Cardiac fibroblast (primary cell): ENCODE measurements around the gene STARD9.

Experiments
- DNase-seq, 2 donors: peaks; one replicate each; pipeline versions ENCODE4 v3.0.0 to v3.0.0-alpha.2; 2010; ENCODE audit warnings: low read depth in 2 of 2
- H3K4me3 ChIP-seq, 2 donors: replicated peaks in 1 of 2; 1 replicate in 1 of 2; 2 replicates in 1 of 2; pipeline ENCODE4 v1.5.1; 2011; ENCODE audit warnings: low read depth in 2 of 2, low read length in 2 of 2, mild to moderate bottlenecking in 2 of 2, moderate library complexity in 1 of 2
- TF ChIP-seq, protein P1 (sequence below): IDR thresholded peaks from one replicate; pipeline ENCODE4 v1.5.1; 2011; ENCODE audit warnings: low read depth, mild to moderate bottlenecking, low read length, inconsistent platforms

STARD9 gene

DNA sequence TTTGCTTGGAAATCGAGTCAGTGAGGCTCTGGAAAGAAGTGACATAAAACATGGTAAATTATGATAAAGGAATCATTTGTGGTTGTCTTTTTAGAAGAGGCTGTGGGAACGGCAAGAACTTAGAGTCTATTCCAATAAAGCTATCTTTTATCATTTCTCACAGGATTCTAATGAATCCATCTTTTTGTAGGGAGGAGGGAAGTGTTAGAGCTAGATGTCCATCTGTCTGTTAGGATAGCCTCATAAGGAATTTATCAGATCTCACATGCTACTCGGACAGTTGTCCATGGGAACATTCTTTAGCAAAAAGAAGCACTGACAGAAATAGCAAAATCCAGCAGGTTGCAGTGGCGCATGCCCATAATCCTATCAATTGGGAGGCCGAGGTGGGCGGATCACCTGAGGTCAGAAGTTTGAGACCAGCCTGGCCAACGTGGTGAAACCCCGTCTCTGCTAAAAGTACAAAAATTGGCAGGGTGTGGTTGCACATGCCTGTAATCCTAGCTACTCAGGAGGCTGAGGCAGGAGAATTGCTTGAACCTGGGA is 37.0 kb downstream of the STARD9 start:
- no peak for DNase-seq
- no peak overlapping the region for H3K4me3 ChIP-seq
- TF ChIP-seq, protein P1, sequence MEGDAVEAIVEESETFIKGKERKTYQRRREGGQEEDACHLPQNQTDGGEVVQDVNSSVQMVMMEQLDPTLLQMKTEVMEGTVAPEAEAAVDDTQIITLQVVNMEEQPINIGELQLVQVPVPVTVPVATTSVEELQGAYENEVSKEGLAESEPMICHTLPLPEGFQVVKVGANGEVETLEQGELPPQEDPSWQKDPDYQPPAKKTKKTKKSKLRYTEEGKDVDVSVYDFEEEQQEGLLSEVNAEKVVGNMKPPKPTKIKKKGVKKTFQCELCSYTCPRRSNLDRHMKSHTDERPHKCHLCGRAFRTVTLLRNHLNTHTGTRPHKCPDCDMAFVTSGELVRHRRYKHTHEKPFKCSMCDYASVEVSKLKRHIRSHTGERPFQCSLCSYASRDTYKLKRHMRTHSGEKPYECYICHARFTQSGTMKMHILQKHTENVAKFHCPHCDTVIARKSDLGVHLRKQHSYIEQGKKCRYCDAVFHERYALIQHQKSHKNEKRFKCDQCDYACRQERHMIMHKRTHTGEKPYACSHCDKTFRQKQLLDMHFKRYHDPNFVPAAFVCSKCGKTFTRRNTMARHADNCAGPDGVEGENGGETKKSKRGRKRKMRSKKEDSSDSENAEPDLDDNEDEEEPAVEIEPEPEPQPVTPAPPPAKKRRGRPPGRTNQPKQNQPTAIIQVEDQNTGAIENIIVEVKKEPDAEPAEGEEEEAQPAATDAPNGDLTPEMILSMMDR, result no peak

DNA sequence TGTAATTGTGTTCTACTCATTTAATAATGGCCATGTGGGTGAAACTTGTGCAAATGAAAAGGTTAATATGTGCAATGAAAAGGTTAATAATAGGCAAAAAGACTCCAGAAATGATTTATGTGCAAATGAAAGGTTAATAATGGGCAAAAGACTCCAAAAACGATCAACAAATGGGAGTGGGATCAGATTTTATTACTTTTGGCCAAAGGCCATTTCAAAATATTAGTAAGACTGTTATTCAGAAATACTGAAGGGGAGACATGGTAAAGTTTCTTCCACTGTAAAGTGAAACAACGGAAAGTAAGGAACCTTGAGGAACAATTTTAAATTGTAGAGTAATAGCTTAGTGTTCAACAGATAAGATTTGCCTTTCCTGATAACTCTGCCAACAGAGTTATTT is 40.7 kb downstream of the STARD9 start:
- H3K4me3 ChIP-seq, result no peak overlapping the region
- no peak for DNase-seq
- TF ChIP-seq, protein P1, result no peak

DNA sequence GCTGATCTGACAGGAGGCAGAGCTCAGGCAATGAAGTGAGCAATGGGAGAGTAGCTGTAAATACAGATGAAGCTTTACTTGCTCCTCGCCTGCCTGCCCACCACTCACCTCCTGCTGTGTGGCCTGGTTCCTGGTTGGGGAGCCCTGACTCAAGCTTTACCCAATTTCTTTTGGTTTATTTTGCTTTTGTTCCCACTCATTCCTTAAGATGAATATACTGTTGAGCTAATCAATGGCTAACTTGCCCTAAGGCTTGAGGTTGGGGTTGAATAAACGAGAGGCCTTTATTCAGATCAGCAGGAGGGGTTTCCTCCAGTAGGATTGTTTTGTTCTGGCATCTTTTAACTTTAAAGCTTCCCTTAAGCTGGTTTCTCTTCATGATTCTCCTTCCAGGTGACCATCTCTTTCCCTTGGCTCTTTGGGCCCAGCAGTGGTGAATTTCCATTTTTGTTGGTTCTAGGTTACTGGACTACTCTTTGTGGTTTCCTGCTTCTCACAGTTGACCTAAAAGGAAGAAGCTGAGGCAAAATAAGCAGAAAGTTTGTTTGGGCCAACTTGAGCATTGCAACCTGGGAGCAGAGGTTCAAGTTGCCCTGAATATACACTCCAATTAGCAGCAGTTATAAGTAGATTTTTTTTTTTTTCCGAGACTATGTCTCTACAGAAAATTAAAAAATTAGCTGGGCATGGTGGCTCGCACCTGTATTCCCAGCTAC is 44.4 kb downstream of the STARD9 start:
- H3K4me3 ChIP-seq, result no peak overlapping the region
- no peak for DNase-seq
- TF ChIP-seq, protein P1, result no peak

DNA sequence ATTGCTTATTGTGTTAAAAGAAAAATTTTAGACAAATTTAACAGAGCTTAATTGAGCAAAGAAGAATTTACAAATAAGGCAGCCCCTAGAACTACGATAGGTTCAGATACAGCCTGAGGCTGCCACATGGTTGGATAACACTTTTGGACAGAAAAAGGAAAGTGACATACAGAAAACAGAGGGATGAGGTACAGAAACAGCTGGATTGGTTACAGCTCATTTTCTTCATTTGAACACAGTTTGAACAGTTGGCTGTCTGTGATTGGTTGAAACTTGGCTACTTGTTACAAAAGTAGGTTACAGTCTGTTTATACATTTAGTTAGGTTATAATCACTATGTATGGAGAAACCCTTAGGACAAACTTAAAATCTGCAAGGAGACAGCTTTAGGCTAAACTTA is 46.0 kb downstream of the STARD9 start:
- H3K4me3 ChIP-seq, result no peak overlapping the region
- TF ChIP-seq, protein P1, result no peak
- no peak for DNase-seq

DNA sequence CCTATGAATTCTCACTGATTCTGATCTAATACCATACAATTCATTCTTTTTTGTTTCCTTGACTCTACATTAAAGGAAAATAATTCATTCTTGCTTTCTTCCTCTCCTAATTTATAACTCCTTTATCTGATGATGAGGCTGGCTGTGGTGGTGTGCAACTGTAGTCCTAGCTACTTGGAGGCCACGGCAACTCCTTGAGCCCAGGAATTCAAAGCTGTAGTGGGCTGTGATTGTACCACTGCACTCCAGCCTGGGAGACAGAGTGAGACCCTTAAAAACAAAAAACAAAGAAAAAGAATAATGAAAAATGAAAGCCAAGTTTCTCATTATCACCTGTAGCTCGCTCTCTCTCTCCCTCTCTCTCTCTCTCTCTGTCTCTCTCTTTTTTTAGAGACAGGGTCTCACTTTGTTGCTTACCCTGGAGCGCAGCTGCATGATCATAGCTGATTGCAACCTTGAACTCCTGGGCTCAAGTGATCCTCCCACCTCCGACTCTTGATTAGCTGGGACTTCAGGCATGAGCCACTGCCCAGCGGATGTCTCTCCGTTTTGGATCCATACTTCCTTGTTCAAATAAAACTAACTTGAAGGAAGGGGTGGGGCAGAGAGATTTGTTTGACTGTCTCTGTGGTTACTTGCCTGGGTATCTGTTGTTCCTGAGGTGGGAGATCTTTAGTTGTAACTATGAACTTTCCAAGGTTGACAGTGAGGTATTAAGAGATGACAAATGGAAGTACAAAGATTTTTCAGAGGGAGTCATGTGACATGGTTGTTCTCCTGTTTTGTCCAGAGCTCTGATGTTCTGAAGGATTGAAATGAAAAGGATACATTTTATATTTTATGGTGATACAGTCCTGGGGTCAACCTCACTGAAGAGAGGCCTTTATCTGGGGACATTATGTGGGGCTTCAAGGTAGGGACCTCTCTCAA is 46.9 kb downstream of the STARD9 start:
- DNase-seq, result no peak
- H3K4me3 ChIP-seq, result no peak overlapping the region
- TF ChIP-seq, protein P1, result no peak

DNA sequence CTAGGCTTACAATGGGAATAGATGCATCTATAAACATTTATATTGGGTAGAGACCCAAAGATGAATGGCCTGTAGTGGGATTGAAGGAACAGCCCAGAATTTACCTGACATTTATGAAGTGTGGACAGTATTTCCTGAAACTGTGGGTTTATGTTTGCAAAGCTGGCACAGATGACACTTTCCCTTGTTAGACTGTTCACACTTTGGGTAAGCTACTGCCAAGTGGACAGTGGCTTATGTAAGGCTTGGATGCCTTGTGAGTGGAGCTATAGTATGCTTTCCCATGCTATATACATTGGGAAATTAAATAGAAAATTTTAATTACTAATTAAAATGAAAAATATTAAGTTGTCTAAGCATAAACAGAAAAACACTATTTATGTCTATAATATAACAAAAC is 48.5 kb downstream of the STARD9 start:
- TF ChIP-seq, protein P1, result no peak
- DNase-seq, result no peak
- no peak overlapping the region for H3K4me3 ChIP-seq
